Measurements from ENCODE around the gene EXD3.

DNA sequence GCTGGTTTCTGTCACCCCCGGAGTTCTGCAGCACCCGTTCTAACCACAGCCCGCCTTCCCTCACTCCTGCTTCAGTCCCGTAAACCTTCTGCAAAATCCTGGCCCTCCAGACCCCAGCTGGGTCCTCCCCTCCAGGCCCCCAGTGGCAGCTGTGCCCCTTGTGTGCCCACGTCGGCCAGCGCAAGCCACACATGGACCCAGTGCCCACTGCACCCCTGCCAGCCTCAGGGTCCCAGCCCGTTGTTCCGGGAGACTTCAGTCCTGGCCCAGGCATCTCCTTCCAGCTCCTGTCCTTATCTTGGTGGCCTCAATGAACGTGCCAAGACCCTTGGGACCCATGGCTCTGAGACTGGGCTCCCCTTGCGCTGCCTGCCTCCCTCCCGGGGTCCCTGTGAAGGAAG, 43.2 kb downstream of the EXD3 start:
- TF ChIP-seq, protein P1, sequence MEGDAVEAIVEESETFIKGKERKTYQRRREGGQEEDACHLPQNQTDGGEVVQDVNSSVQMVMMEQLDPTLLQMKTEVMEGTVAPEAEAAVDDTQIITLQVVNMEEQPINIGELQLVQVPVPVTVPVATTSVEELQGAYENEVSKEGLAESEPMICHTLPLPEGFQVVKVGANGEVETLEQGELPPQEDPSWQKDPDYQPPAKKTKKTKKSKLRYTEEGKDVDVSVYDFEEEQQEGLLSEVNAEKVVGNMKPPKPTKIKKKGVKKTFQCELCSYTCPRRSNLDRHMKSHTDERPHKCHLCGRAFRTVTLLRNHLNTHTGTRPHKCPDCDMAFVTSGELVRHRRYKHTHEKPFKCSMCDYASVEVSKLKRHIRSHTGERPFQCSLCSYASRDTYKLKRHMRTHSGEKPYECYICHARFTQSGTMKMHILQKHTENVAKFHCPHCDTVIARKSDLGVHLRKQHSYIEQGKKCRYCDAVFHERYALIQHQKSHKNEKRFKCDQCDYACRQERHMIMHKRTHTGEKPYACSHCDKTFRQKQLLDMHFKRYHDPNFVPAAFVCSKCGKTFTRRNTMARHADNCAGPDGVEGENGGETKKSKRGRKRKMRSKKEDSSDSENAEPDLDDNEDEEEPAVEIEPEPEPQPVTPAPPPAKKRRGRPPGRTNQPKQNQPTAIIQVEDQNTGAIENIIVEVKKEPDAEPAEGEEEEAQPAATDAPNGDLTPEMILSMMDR (conservative IDR thresholded peaks at IDR 0.05; ENCODE audit: low read length), result no peak
- no peak for TF ChIP-seq EZH2phosphoT487 (IDR thresholded peaks at IDR 0.05; ENCODE audit: borderline replicate concordance, low read depth, low read length)
